ENCODE results near the gene BMX.

The BMX gene

GRCh38 chrX:15579778-15580747 lies 79.5 kb downstream of the BMX start:
- Histone ChIP-seq H3K4me1 (no peaks in the 10 kb centered on the region), H3K79me2 (no peaks in the 10 kb centered on the region), H2AFZ (no peak overlapping the region), H3K27ac (no peak overlapping the region), H3K4me3 (ENCODE audit: low read depth, low read length) (no peak overlapping the region), H3K27me3 (ENCODE audit: control insufficient read depth, insufficient read depth, low read length) (no peaks in the 10 kb centered on the region), H3K36me3 (ENCODE audit: control insufficient read depth, insufficient read depth, low read length) (no peaks in the 10 kb centered on the region), H3K9ac (no peak overlapping the region), H3K4me2 (ENCODE audit: low read length) (no peak overlapping the region), H3K9me3 (ENCODE audit: control insufficient read depth, low read length) (no peaks in the 10 kb centered on the region)
- no peak for TF ChIP-seq CTCF (IDR thresholded peaks at IDR 0.05)

GRCh38 chrX:15594371-15594770 lies 93.8 kb downstream of the BMX start:
- Histone ChIP-seq H3K27me3 (ENCODE audit: control insufficient read depth, insufficient read depth, low read length) (no peaks in the 10 kb centered on the region), H3K27ac (no peak overlapping the region), H3K9me3 (ENCODE audit: control insufficient read depth, low read length) (no peaks in the 10 kb centered on the region), H3K79me2 (no peaks in the 10 kb centered on the region), H3K9ac (no peak overlapping the region), H3K4me3 (ENCODE audit: low read depth, low read length) (no peak overlapping the region), H3K4me1 (no peaks in the 10 kb centered on the region), H3K36me3 (ENCODE audit: control insufficient read depth, insufficient read depth, low read length) (no peaks in the 10 kb centered on the region), H3K4me2 (ENCODE audit: low read length) (no peak overlapping the region), H2AFZ (no peak overlapping the region)
- TF ChIP-seq CTCF (IDR thresholded peaks at IDR 0.05) = no peak

- H3K79me2 ChIP-seq = no peaks in the 10 kb centered on the region
- H3K27ac ChIP-seq = no peak overlapping the region
- no peaks in the 10 kb centered on the region for H3K9me3 ChIP-seq (ENCODE audit: control insufficient read depth, low read length)
- no peaks in the 10 kb centered on the region for H3K4me1 ChIP-seq
- H3K4me2 ChIP-seq (ENCODE audit: low read length) = no peak overlapping the region
- H3K27me3 ChIP-seq (ENCODE audit: control insufficient read depth, insufficient read depth, low read length) = no peaks in the 10 kb centered on the region
- no peaks in the 10 kb centered on the region for H3K36me3 ChIP-seq (ENCODE audit: control insufficient read depth, insufficient read depth, low read length)
- TF ChIP-seq CTCF (IDR thresholded peaks at IDR 0.05) = no peak
- H2AFZ ChIP-seq = no peak overlapping the region
- H3K9ac ChIP-seq = no peak overlapping the region
- H3K4me3 ChIP-seq (ENCODE audit: low read depth, low read length) = no peak overlapping the region
Observed at GRCh38 chrX:15598026-15598425, 97.4 kb downstream of the BMX start.

- Histone ChIP-seq H3K4me1 (no peaks in the 10 kb centered on the region), H3K9me3 (ENCODE audit: control insufficient read depth, low read length) (no peaks in the 10 kb centered on the region), H3K4me3 (ENCODE audit: low read depth, low read length) (no peak overlapping the region), H3K79me2 (no peaks in the 10 kb centered on the region), H2AFZ (no peak overlapping the region), H3K9ac (no peak overlapping the region), H3K27me3 (ENCODE audit: control insufficient read depth, insufficient read depth, low read length) (no peaks in the 10 kb centered on the region), H3K36me3 (ENCODE audit: control insufficient read depth, insufficient read depth, low read length) (no peaks in the 10 kb centered on the region), H3K27ac (no peak overlapping the region), H3K4me2 (ENCODE audit: low read length) (no peak overlapping the region)
- TF ChIP-seq CTCF (IDR thresholded peaks at IDR 0.05) = no peak
Observed at GRCh38 chrX:15599461-15599860, 98.9 kb downstream of the BMX start.

GRCh38 chrX:15600049-15600448 lies 99.4 kb downstream of the BMX start:
- no peak for TF ChIP-seq CTCF (IDR thresholded peaks at IDR 0.05)
- Histone ChIP-seq H3K9me3 (ENCODE audit: control insufficient read depth, low read length) (no peaks in the 10 kb centered on the region), H3K4me2 (ENCODE audit: low read length) (no peak overlapping the region), H3K4me3 (ENCODE audit: low read depth, low read length) (no peak overlapping the region), H3K27ac (no peak overlapping the region), H3K27me3 (ENCODE audit: control insufficient read depth, insufficient read depth, low read length) (no peaks in the 10 kb centered on the region), H3K36me3 (ENCODE audit: control insufficient read depth, insufficient read depth, low read length) (no peaks in the 10 kb centered on the region), H3K79me2 (no peaks in the 10 kb centered on the region), H3K4me1 (no peaks in the 10 kb centered on the region), H2AFZ (no peak overlapping the region), H3K9ac (no peak overlapping the region)
